Measurements from ENCODE around the gene TMC3.

GRCh38 chr15:81351651-81352050, 22.4 kb downstream of the TMC3 start:
- TF ChIP-seq CTCF (IDR thresholded peaks at IDR 0.05): no peak
- no peak for TF ChIP-seq POLR2A (IDR thresholded peaks at IDR 0.05; ENCODE audit: low read length)
- TF ChIP-seq SMC3 (IDR thresholded peaks at IDR 0.05): no peak
- TF ChIP-seq HDAC2 (IDR thresholded peaks at IDR 0.05): no peak
- TF ChIP-seq CEBPB (IDR thresholded peaks at IDR 0.05): no peak
- no peak for TF ChIP-seq RCOR1 (IDR thresholded peaks at IDR 0.05; ENCODE audit: low read depth, low read length)
- TF ChIP-seq MAFK (IDR thresholded peaks at IDR 0.05; ENCODE audit: partially characterized antibody): no peak
- TF ChIP-seq CHD2 (IDR thresholded peaks at IDR 0.05; ENCODE audit: low read length, partially characterized antibody): no peak
- no peak for TF ChIP-seq BHLHE40 (IDR thresholded peaks at IDR 0.05; ENCODE audit: low read depth, low read length)
- TF ChIP-seq MAX (IDR thresholded peaks at IDR 0.05): no peak
